ENCODE results near the gene RAB17. TPM values are rescaled to one million over a fixed set of nuclear protein-coding genes. Genes with fewer than 3 reads are reported as not detected.

RAB17 gene
- total RNA-seq, 1 donor = 0.36 TPM

DNA sequence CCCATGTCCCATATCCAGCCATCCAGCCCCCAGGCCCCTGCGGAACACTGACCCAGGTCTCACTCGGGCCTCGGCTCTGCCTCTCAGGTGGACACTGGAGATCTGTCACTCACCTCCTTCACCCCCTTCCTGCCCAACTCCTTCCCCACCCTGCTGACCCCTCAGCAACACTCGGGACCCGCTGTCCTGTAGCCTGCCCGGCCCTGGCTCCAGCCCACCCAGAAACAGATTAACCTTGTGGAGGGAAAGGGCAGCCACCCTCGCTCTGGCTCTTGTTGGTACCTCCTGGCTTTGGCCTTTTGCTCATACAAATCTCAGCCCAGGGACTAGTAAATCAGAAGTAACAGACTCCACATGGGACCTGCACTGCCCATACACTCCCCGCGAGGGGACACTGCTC, 53.9 kb downstream of the RAB17 start:
- no peak for DNase-seq (ENCODE audit: insufficient read length, low spot score, missing footprints)
- no peak overlapping the region for H3K4me2 ChIP-seq (ENCODE audit: insufficient read depth, low read length)
- H3K27ac ChIP-seq (ENCODE audit: low read depth, low read length) = no peak overlapping the region
- no peak overlapping the region for H2AFZ ChIP-seq (ENCODE audit: low read length)
- H3K27me3 ChIP-seq (ENCODE audit: insufficient read depth, low read length) = no peaks in the 10 kb centered on the region
- no peaks in the 10 kb centered on the region for H3K79me2 ChIP-seq (ENCODE audit: insufficient read depth, low read length)
- no peaks in the 10 kb centered on the region for H3K9me3 ChIP-seq (ENCODE audit: low read depth, low read length)
- TF ChIP-seq, protein P1, sequence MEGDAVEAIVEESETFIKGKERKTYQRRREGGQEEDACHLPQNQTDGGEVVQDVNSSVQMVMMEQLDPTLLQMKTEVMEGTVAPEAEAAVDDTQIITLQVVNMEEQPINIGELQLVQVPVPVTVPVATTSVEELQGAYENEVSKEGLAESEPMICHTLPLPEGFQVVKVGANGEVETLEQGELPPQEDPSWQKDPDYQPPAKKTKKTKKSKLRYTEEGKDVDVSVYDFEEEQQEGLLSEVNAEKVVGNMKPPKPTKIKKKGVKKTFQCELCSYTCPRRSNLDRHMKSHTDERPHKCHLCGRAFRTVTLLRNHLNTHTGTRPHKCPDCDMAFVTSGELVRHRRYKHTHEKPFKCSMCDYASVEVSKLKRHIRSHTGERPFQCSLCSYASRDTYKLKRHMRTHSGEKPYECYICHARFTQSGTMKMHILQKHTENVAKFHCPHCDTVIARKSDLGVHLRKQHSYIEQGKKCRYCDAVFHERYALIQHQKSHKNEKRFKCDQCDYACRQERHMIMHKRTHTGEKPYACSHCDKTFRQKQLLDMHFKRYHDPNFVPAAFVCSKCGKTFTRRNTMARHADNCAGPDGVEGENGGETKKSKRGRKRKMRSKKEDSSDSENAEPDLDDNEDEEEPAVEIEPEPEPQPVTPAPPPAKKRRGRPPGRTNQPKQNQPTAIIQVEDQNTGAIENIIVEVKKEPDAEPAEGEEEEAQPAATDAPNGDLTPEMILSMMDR (IDR thresholded peaks at IDR 0.05; ENCODE audit: extremely low read depth, low read depth, low read length) = no peak
- peaks cover 23% of the 10 kb centered on the region for H3K4me1 ChIP-seq (ENCODE audit: insufficient read depth, low read length)
- H3K4me3 ChIP-seq (ENCODE audit: insufficient read depth, low read length) = no peak overlapping the region
- no peaks in the 10 kb centered on the region for H4K20me1 ChIP-seq (ENCODE audit: insufficient read depth, low read length)
- peaks cover 23% of the 10 kb centered on the region for H3K36me3 ChIP-seq (ENCODE audit: insufficient read depth, low read length)

DNA sequence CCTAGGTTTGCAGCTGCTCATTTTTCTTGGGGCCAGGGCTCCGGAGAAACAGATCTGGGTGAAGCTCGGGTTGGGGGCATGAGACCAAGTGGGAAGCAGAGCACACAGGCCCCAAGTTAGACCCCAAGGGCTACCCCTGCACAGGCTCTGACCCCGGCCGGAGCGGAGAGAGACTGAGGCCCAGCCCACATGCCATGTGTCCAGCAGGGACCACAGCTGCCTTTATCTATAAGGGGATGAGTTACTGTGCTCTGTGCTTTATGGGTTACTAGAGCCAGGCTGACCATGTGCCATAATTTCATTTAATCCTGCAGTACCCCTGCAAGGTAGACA, 54.5 kb downstream of the RAB17 start:
- Histone ChIP-seq H4K20me1 (ENCODE audit: insufficient read depth, low read length) (no peaks in the 10 kb centered on the region), H3K9me3 (ENCODE audit: low read depth, low read length) (no peaks in the 10 kb centered on the region), H3K27me3 (ENCODE audit: insufficient read depth, low read length) (no peaks in the 10 kb centered on the region), H3K4me2 (ENCODE audit: insufficient read depth, low read length) (no peak overlapping the region), H3K36me3 (ENCODE audit: insufficient read depth, low read length) (peaks cover 23% of the 10 kb centered on the region), H2AFZ (ENCODE audit: low read length) (no peak overlapping the region), H3K79me2 (ENCODE audit: insufficient read depth, low read length) (no peaks in the 10 kb centered on the region), H3K4me3 (ENCODE audit: insufficient read depth, low read length) (no peak overlapping the region), H3K27ac (ENCODE audit: low read depth, low read length) (no peak overlapping the region), H3K4me1 (ENCODE audit: insufficient read depth, low read length) (peaks cover 23% of the 10 kb centered on the region)
- DNase-seq (ENCODE audit: insufficient read length, low spot score, missing footprints) = peak; percentile 70
- TF ChIP-seq, protein P1 (IDR thresholded peaks at IDR 0.05; ENCODE audit: extremely low read depth, low read depth, low read length) = no peak

DNA sequence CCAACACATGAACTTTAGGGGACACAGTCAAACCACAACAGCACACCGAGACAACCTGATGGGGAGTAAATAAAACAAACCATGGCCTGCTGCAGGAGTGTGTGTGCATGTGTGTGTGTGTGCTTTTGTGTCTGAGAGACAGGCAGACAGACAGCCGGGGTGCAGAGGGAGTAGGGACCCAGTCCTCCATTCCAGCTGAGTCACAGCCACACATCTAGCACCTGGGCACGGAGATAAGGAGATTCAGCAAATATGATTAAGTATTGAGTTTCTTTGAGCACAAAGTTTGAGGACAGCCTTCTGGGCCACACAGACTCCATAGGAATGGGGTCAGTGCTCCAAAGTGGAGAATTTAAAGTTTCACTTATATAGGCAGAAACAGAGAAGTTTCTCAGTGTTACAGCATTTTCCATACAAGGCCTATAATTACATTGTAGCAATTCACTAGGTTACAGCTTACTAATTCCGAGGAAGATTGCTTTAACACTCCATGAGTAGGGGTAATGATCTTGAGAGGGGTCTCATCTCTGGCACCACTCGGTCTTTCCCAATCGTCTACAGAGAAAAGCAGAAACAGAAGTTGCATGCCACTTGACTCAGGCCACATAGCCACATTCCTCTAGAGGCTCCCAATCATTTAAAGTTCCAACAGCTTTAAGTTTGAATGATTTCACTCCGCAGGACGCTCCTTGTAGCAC, 55.0 kb downstream of the RAB17 start:
- no peak overlapping the region for H3K27ac ChIP-seq (ENCODE audit: low read depth, low read length)
- H3K79me2 ChIP-seq (ENCODE audit: insufficient read depth, low read length) = no peaks in the 10 kb centered on the region
- peaks cover 20% of the 10 kb centered on the region for H3K4me1 ChIP-seq (ENCODE audit: insufficient read depth, low read length)
- no peak overlapping the region for H3K4me2 ChIP-seq (ENCODE audit: insufficient read depth, low read length)
- TF ChIP-seq, protein P1 (IDR thresholded peaks at IDR 0.05; ENCODE audit: extremely low read depth, low read depth, low read length) = no peak
- H3K27me3 ChIP-seq (ENCODE audit: insufficient read depth, low read length) = no peaks in the 10 kb centered on the region
- H4K20me1 ChIP-seq (ENCODE audit: insufficient read depth, low read length) = no peaks in the 10 kb centered on the region
- peak; percentile 22 for DNase-seq (ENCODE audit: insufficient read length, low spot score, missing footprints)
- no peaks in the 10 kb centered on the region for H3K9me3 ChIP-seq (ENCODE audit: low read depth, low read length)
- H2AFZ ChIP-seq (ENCODE audit: low read length) = no peak overlapping the region
- H3K36me3 ChIP-seq (ENCODE audit: insufficient read depth, low read length) = peaks cover 23% of the 10 kb centered on the region
- no peak overlapping the region for H3K4me3 ChIP-seq (ENCODE audit: insufficient read depth, low read length)

DNA sequence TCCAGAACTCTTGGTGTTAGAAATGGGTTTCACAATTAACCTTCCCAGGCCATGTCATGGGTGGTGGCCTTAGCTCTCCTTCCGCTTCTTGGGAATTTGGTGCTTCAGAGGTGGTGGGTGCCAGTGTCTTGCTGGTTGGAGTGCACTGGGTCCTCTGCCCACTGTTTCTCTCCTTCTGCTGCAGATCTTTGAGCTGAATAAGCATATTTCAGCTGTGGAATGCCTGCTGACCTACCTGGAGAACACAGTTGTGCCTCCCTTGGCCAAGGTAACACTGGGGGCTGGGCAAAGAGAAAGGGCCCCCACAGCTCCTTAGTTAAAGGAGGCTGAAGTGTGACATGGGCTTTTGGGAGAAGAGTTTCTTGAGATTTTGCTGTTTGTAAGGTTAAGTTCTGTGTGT, 56.2 kb downstream of the RAB17 start:
- peak; percentile 23 for DNase-seq (ENCODE audit: insufficient read length, low spot score, missing footprints)

More for the DNA sequence above, 56.2 kb downstream of the RAB17 start:
- peak overlapping the region; percentile 60 for H3K27ac ChIP-seq (ENCODE audit: low read depth, low read length)
- H3K36me3 ChIP-seq (ENCODE audit: insufficient read depth, low read length) = peaks cover 23% of the 10 kb centered on the region
- H3K4me3 ChIP-seq (ENCODE audit: insufficient read depth, low read length) = no peak overlapping the region
- no peak overlapping the region for H3K4me2 ChIP-seq (ENCODE audit: insufficient read depth, low read length)
- no peaks in the 10 kb centered on the region for H3K9me3 ChIP-seq (ENCODE audit: low read depth, low read length)
- H3K4me1 ChIP-seq (ENCODE audit: insufficient read depth, low read length) = peaks cover 20% of the 10 kb centered on the region
- TF ChIP-seq, protein P1 (IDR thresholded peaks at IDR 0.05; ENCODE audit: extremely low read depth, low read depth, low read length) = no peak
- no peaks in the 10 kb centered on the region for H3K27me3 ChIP-seq (ENCODE audit: insufficient read depth, low read length)
- H3K79me2 ChIP-seq (ENCODE audit: insufficient read depth, low read length) = no peaks in the 10 kb centered on the region
- no peak overlapping the region for H2AFZ ChIP-seq (ENCODE audit: low read length)
- H4K20me1 ChIP-seq (ENCODE audit: insufficient read depth, low read length) = no peaks in the 10 kb centered on the region
